Activated naive CD4-positive, alpha-beta T cell treated with anti-CD3 and anti-CD28 coated beads for 36 hours (primary cell): ENCODE data around the gene HHIP. TPM values are rescaled to one million over a fixed set of nuclear protein-coding genes. Genes with fewer than 3 reads are reported as not detected.

Experiments
- CTCF ChIA-PET: fragments of 350-600 bp; sonication (Branson Sonifier 250); formaldehyde crosslinking; loops from one replicate; lab custom pipeline; 2021; ENCODE audit warnings: antibody characterized with exemption; lab: Charles Lee
- DNase-seq: peaks from one replicate; pipeline ENCODE4 v3.0.0-alpha.2; 2020
- H3K27ac Mint-ChIP-seq: one replicate; pipeline ENCODE4 v1.8.0; 2021; ENCODE audit warnings: mild to moderate bottlenecking, mixed read lengths
- H3K27me3 Mint-ChIP-seq: one replicate; pipeline ENCODE4 v1.8.0; 2021; ENCODE audit warnings: low read depth, mixed read lengths
- H3K36me3 Mint-ChIP-seq: one replicate; pipeline ENCODE4 v1.8.0; 2021; ENCODE audit warnings: low read depth, mixed read lengths
- H3K4me1 Mint-ChIP-seq: one replicate; pipeline ENCODE4 v1.8.0; 2021; ENCODE audit warnings: low read depth, mixed read lengths
- H3K4me3 Mint-ChIP-seq: one replicate; pipeline ENCODE4 v1.8.0; 2021; ENCODE audit warnings: mild to moderate bottlenecking, moderate library complexity, mixed read lengths
- H3K9me3 Mint-ChIP-seq: one replicate; pipeline ENCODE4 v1.8.0; 2021; ENCODE audit warnings: mixed read lengths
- intact Hi-C: fragments of 100-400 bp; cut with micrococcal nuclease; formaldehyde crosslinking; loops from one replicate; pipeline ENCODE4 v1.15.1; 2023
- total RNA-seq, 2 experiments: library from RNA; stranded (reverse); gene quantifications; one replicate each; pipeline ENCODE4 v1.2.3, GENCODE V29; 2021

The HHIP gene
- total RNA-seq, 2 experiments from 2014 or later = not detected

DNA sequence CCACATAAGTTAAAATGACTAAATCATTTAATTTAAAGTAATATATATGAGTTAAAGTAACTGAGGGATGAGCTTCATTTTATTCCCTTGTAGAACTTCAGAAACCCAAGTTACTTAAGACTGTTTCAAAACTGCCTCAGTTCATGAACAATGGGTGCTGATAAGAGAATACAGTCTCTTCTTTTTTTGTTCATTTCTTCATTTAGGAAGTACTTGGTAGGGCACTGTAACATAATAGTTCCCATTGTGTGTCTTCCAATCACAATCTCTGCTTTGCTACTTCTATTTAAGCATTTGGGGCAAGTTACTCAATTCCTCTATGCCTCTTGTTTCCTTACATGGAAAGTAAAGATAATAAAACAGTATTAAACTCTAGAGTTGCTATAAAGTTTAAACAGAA lies 50.4 kb downstream of the HHIP start:
- CTCF ChIA-PET = no interaction called here
- no peaks in the 10 kb centered on the region for H3K27me3 Mint-ChIP-seq
- no peak overlapping the region for H3K4me3 Mint-ChIP-seq
- H3K4me1 Mint-ChIP-seq = no peaks in the 10 kb centered on the region
- H3K27ac Mint-ChIP-seq = no peak overlapping the region
- no peak for DNase-seq
- H3K9me3 Mint-ChIP-seq = no peaks in the 10 kb centered on the region
- no peaks in the 10 kb centered on the region for H3K36me3 Mint-ChIP-seq
- intact Hi-C loops = no loop called here

GRCh38 chr4:144699565-144699964 lies 53.6 kb downstream of the HHIP start:
- CTCF ChIA-PET = no interaction called here
- DNase-seq = no peak
- Mint-ChIP-seq H3K27me3 (peaks cover 2% of the 10 kb centered on the region), H3K27ac (no peak overlapping the region), H3K36me3 (no peaks in the 10 kb centered on the region), H3K4me1 (no peaks in the 10 kb centered on the region), H3K4me3 (no peak overlapping the region), H3K9me3 (no peaks in the 10 kb centered on the region)
- intact Hi-C loops = no loop called here

GRCh38 chr4:144701683-144702233 lies 55.8 kb downstream of the HHIP start:
- H3K4me1 Mint-ChIP-seq = no peaks in the 10 kb centered on the region
- H3K27ac Mint-ChIP-seq = no peak overlapping the region
- no peak overlapping the region for H3K4me3 Mint-ChIP-seq
- peaks cover 2% of the 10 kb centered on the region for H3K27me3 Mint-ChIP-seq
- intact Hi-C loops = no loop called here
- H3K9me3 Mint-ChIP-seq = no peaks in the 10 kb centered on the region
- no peak for DNase-seq
- no peaks in the 10 kb centered on the region for H3K36me3 Mint-ChIP-seq
- CTCF ChIA-PET = no interaction called here

- H3K4me3 Mint-ChIP-seq = no peak overlapping the region
- no peaks in the 10 kb centered on the region for H3K9me3 Mint-ChIP-seq
- peaks cover 2% of the 10 kb centered on the region for H3K27me3 Mint-ChIP-seq
- DNase-seq = no peak
- no peaks in the 10 kb centered on the region for H3K36me3 Mint-ChIP-seq
- no peak overlapping the region for H3K27ac Mint-ChIP-seq
- CTCF ChIA-PET = no interaction called here
- intact Hi-C loops = no loop called here
- H3K4me1 Mint-ChIP-seq = no peaks in the 10 kb centered on the region
Observed at GRCh38 chr4:144703494-144703893, 57.5 kb downstream of the HHIP start.

- H3K4me1 Mint-ChIP-seq = no peaks in the 10 kb centered on the region
- CTCF ChIA-PET = no interaction called here
- intact Hi-C loops = no loop called here
- H3K36me3 Mint-ChIP-seq = no peaks in the 10 kb centered on the region
- H3K27ac Mint-ChIP-seq = no peak overlapping the region
- H3K9me3 Mint-ChIP-seq = no peaks in the 10 kb centered on the region
- no peak overlapping the region for H3K4me3 Mint-ChIP-seq
- H3K27me3 Mint-ChIP-seq = peaks cover 2% of the 10 kb centered on the region
- no peak for DNase-seq
Observed at GRCh38 chr4:144705601-144706590, 59.9 kb downstream of the HHIP start.

DNA sequence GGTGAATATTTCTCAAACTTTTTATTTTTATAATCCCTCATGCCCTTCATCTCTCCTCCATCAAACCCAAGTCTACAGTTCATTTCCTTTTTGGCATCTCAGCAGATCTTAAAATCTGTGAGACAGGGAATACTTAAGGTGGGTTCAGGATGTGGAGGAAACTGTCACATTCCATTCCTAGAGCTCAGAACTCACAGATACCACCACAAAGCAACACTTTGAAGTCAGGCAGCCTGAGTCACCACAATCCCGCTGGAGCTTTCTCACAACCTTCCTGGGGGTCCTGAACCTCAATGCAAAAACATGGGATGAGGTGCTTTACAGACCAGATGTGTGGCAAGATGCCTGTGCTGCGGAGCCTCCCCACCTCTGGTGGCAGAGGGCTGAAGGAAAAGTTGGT lies 63.2 kb downstream of the HHIP start:
- CTCF ChIA-PET = no interaction called here
- no peak overlapping the region for H3K4me3 Mint-ChIP-seq
- no peak overlapping the region for H3K27ac Mint-ChIP-seq
- DNase-seq = no peak
- H3K4me1 Mint-ChIP-seq = no peaks in the 10 kb centered on the region
- no peaks in the 10 kb centered on the region for H3K9me3 Mint-ChIP-seq
- H3K36me3 Mint-ChIP-seq = no peaks in the 10 kb centered on the region
- intact Hi-C loops = no loop called here
- peaks cover 2% of the 10 kb centered on the region for H3K27me3 Mint-ChIP-seq

DNA sequence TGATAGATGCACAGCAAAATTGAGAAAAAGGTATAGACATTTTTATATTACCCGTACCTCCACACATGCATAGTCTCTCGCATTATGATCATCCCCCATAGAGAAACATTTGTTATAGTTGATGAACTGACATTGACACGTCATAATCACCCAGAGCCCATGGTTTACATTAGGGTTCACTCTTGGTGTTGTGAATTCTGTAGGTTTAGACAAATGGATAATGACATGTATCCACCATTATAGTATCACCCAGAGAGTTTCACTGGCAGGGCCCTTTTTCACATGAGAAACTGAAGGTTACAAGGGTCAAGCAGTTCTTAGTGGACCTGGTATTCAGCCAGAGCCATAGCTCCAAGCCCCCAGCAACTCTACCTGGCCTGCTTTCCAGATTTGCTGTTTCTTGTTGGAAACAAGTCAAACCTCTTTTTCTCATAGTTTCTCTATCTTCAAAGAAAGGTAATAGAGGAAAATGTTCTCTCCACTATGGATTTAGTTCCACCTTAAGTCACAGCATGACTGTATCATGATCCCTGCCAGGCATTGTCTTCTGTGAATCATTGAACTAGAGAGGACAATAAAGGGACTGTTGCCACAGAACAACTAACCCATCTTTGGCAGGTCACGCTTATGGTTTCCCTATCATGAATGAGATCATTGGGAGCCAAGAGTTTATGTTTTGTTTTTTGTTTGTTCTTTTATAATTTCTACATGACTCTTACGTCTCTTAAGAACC lies 64.0 kb downstream of the HHIP start:
- CTCF ChIA-PET = no interaction called here
- no peaks in the 10 kb centered on the region for H3K36me3 Mint-ChIP-seq
- no peaks in the 10 kb centered on the region for H3K27me3 Mint-ChIP-seq
- H3K4me1 Mint-ChIP-seq = no peaks in the 10 kb centered on the region
- H3K9me3 Mint-ChIP-seq = no peaks in the 10 kb centered on the region
- DNase-seq = no peak
- H3K27ac Mint-ChIP-seq = no peak overlapping the region
- H3K4me3 Mint-ChIP-seq = no peak overlapping the region
- intact Hi-C loops = no loop called here

GRCh38 chr4:144710526-144710912 lies 64.6 kb downstream of the HHIP start:
- no peak overlapping the region for H3K4me3 Mint-ChIP-seq
- no peaks in the 10 kb centered on the region for H3K27me3 Mint-ChIP-seq
- no peaks in the 10 kb centered on the region for H3K36me3 Mint-ChIP-seq
- H3K27ac Mint-ChIP-seq = no peak overlapping the region
- H3K4me1 Mint-ChIP-seq = no peaks in the 10 kb centered on the region
- DNase-seq = no peak
- H3K9me3 Mint-ChIP-seq = no peaks in the 10 kb centered on the region
- CTCF ChIA-PET = no interaction called here
- intact Hi-C loops = no loop called here

GRCh38 chr4:144711700-144712456 lies 65.9 kb downstream of the HHIP start:
- CTCF ChIA-PET = no interaction called here
- no peak for DNase-seq
- Mint-ChIP-seq H3K9me3 (no peaks in the 10 kb centered on the region), H3K36me3 (no peaks in the 10 kb centered on the region), H3K27ac (no peak overlapping the region), H3K4me3 (no peak overlapping the region), H3K27me3 (no peaks in the 10 kb centered on the region), H3K4me1 (no peaks in the 10 kb centered on the region)
- intact Hi-C loops = no loop called here

DNA sequence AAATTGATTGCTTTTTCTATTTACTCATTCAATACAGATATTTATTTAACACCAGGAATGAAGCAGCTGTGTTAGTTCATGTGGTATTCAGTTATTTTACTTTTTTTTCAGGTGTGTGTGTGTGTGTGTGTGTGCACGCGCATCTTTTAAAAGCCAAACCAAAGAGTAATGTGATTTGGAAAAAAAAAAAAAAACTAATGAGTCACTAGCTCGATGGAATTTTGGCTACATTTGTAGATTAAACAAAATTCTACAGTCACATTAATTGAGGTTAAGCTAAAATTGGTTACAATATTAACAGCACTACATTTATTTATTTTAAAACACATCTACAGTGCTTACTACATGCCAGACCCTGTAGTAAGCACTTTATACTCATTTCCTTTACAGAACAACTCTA lies 66.8 kb downstream of the HHIP start:
- intact Hi-C loops = no loop called here
- CTCF ChIA-PET = no interaction called here

DNA sequence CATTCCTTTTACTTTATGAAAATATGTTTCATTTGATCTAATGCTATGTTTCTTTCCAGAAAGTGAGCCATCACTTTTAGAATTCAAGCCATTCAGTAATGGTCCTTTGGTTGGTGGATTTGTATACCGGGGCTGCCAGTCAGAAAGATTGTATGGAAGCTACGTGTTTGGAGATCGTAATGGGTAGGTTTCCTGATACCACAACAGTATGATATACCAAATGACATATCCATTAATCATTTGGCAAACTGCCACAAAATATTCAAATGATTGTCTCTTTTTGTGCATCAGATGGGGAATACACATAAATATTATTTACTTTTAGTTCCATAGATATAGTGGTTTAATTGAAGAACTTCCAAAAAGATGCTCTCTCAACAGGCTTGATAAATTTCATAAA lies 68.2 kb downstream of the HHIP start:
- no peak overlapping the region for H3K4me3 Mint-ChIP-seq

More for the DNA sequence above, 66.8 kb downstream of the HHIP start:
- H3K4me1 Mint-ChIP-seq = no peaks in the 10 kb centered on the region
- H3K27me3 Mint-ChIP-seq = no peaks in the 10 kb centered on the region
- H3K4me3 Mint-ChIP-seq = no peak overlapping the region
- H3K36me3 Mint-ChIP-seq = no peaks in the 10 kb centered on the region
- DNase-seq = no peak
- no peak overlapping the region for H3K27ac Mint-ChIP-seq
- no peaks in the 10 kb centered on the region for H3K9me3 Mint-ChIP-seq

GRCh38 chr4:144715230-144715629 lies 69.3 kb downstream of the HHIP start:
- intact Hi-C loops = no loop called here
- no peak for DNase-seq
- no peaks in the 10 kb centered on the region for H3K4me1 Mint-ChIP-seq
- H3K4me3 Mint-ChIP-seq = no peak overlapping the region
- H3K36me3 Mint-ChIP-seq = no peaks in the 10 kb centered on the region
- H3K27ac Mint-ChIP-seq = no peak overlapping the region
- no peaks in the 10 kb centered on the region for H3K9me3 Mint-ChIP-seq
- no peaks in the 10 kb centered on the region for H3K27me3 Mint-ChIP-seq
- CTCF ChIA-PET = no interaction called here

More for the DNA sequence above, 68.2 kb downstream of the HHIP start:
- no peaks in the 10 kb centered on the region for H3K4me1 Mint-ChIP-seq
- no peak overlapping the region for H3K27ac Mint-ChIP-seq
- H3K9me3 Mint-ChIP-seq = no peaks in the 10 kb centered on the region
- intact Hi-C loops = no loop called here
- H3K27me3 Mint-ChIP-seq = no peaks in the 10 kb centered on the region
- CTCF ChIA-PET = no interaction called here
- DNase-seq = no peak
- H3K36me3 Mint-ChIP-seq = no peaks in the 10 kb centered on the region
